NCI-H128 (cell line): ENCODE data around the gene SAP30BP.
"Not testable (repeated sequence)": the region's sequence is repeated elsewhere in the genome, so short reads cannot be mapped to it uniquely, and the experiment has no call there.

Source experiments
- DNase-seq: peaks from one replicate; lab custom pipeline; 2025; ENCODE audit not compliant: unreplicated experiment; lab: John Stamatoyannopoulos, UW

SAP30BP gene

GRCh38 chr17:75633486-75634375 is 33.4 kb upstream of the SAP30BP start:
- peak; percentile 50 for DNase-seq

- DNase-seq, result no peak
These were observed 32.8 kb upstream of the SAP30BP start for GRCh38 chr17:75634376-75634740.

- DNase-seq, result no peak
These were observed 32.2 kb upstream of the SAP30BP start for GRCh38 chr17:75634754-75635609.

GRCh38 chr17:75635610-75636202 is 31.4 kb upstream of the SAP30BP start:
- no peak for DNase-seq

- no peak for DNase-seq
These were observed 30.6 kb upstream of the SAP30BP start for GRCh38 chr17:75636381-75637142.

GRCh38 chr17:75637143-75637538 is 30.0 kb upstream of the SAP30BP start:
- DNase-seq, result no peak

GRCh38 chr17:75637551-75637950 is 29.6 kb upstream of the SAP30BP start:
- DNase-seq, result no peak

GRCh38 chr17:75638039-75638438 is 29.1 kb upstream of the SAP30BP start:
- not testable (repeated sequence) for DNase-seq

- no peak for DNase-seq
These were observed 28.2 kb upstream of the SAP30BP start for GRCh38 chr17:75638893-75639292.

GRCh38 chr17:75639327-75639726 is 27.8 kb upstream of the SAP30BP start:
- no peak for DNase-seq

GRCh38 chr17:75639771-75640555 is 27.2 kb upstream of the SAP30BP start:
- no peak for DNase-seq

GRCh38 chr17:75640556-75641119 is 26.5 kb upstream of the SAP30BP start:
- DNase-seq, result no peak

- DNase-seq, result no peak
These were observed 25.8 kb upstream of the SAP30BP start for GRCh38 chr17:75641343-75641742.

GRCh38 chr17:75642182-75642783 is 24.9 kb upstream of the SAP30BP start:
- DNase-seq, result no peak

GRCh38 chr17:75642784-75643642 is 24.1 kb upstream of the SAP30BP start:
- no peak for DNase-seq

GRCh38 chr17:75643643-75644017 is 23.5 kb upstream of the SAP30BP start:
- no peak for DNase-seq

GRCh38 chr17:75645501-75645888 is 21.6 kb upstream of the SAP30BP start:
- DNase-seq, result no peak

GRCh38 chr17:75645889-75646637 is 21.1 kb upstream of the SAP30BP start:
- DNase-seq, result no peak
